ENCODE data around the gene CCSER1.
A peak's percentile ranks its signal among the peaks of the same experiment; 100 is the strongest.

The CCSER1 gene

GRCh38 chr4:91488946-91489345, 1361.8 kb downstream of the CCSER1 start:
- no peak for DNase-seq
- no peaks in the 10 kb centered on the region for H3K4me1 Mint-ChIP-seq
- no peak overlapping the region for H3K4me3 Mint-ChIP-seq
- H3K27me3 Mint-ChIP-seq = no peaks in the 10 kb centered on the region
- H3K27ac Mint-ChIP-seq = no peak overlapping the region
- ATAC-seq = no peak
- peaks cover 13 to 17% of the 10 kb centered on the region in 2 donors for H3K9me3 Mint-ChIP-seq

DNA sequence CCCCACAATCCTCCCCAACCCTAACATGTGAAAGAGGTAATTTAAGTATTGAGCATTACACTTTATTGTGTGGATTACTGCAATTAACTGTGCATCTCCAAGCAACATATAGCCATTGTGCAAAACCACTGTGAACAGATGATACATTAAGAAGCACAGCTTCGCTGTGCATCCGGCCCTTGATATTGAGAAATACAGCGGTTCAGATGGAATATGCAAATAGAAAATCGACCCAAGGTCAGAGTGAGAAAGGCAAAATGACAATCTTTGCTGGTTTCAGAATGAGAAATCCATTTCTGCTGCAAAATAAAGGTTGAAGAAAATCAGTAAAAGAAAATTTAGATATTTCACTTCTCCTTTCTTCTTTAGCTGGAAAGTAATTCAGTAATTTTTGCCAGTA, 1370.7 kb downstream of the CCSER1 start:
- Mint-ChIP-seq H3K9me3 (peaks cover 0 to 6% of the 10 kb centered on the region in 2 donors), H3K27ac (no peak overlapping the region), H3K4me3 (no peak overlapping the region), H3K4me1 (no peaks in the 10 kb centered on the region), H3K27me3 (no peaks in the 10 kb centered on the region)
- no peak for ATAC-seq
- no peak for DNase-seq

DNA sequence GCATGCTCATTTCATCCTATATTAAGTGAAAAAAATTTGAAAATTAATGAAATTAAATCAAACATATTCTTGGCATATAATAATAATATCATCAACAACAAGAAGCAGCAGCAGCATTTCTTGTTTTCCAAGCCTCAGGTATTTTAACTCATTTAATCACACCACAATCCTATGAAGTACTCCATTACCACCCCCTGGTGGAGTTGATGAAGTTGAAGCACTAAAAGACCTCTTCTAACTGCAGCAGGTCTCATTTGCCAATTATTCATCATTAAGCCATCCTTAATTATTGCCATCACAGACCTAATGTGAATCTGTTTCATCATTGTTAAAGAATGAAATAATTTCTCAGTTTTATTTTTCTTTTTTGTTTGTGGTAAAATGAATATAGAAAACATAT, 1375.2 kb downstream of the CCSER1 start:
- ATAC-seq = no peak
- Mint-ChIP-seq H3K9me3 (peaks cover 6 to 7% of the 10 kb centered on the region in 2 donors), H3K4me1 (no peaks in the 10 kb centered on the region), H3K27me3 (no peaks in the 10 kb centered on the region), H3K27ac (no peak overlapping the region), H3K4me3 (no peak overlapping the region)
- DNase-seq = no peak

DNA sequence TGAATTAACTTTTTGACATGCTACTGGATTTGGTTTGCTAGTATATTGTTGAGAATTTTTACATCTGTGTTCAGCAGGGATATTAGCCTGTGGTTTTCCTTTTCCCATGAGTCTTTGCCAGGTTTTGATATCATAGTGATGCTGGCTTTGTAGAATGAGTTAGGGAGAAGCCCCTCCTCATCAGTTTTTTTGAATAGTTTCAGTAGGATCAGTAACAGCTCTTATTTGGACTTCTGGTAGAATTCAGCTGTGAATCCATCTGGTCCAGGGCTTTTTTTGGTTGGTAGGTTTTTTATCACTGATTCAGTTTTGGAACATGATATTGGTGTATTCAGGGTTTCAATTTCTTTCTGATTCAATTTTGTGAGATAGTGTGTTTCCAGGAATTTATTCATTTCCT, 1386.1 kb downstream of the CCSER1 start:
- H3K9me3 Mint-ChIP-seq = peaks cover 12 to 44% of the 10 kb centered on the region in 2 donors
- ATAC-seq (no peak), DNase-seq (no peak)
- no peaks in the 10 kb centered on the region for H3K4me1 Mint-ChIP-seq
- no peaks in the 10 kb centered on the region for H3K27me3 Mint-ChIP-seq
- no peak overlapping the region for H3K4me3 Mint-ChIP-seq
- H3K27ac Mint-ChIP-seq = no peak overlapping the region

- DNase-seq (no peak), ATAC-seq (peak; percentile 26)
- Mint-ChIP-seq H3K4me1 (no peaks in the 10 kb centered on the region), H3K27me3 (no peaks in the 10 kb centered on the region), H3K9me3 (peaks cover 13 to 28% of the 10 kb centered on the region in 2 donors), H3K27ac (no peak overlapping the region), H3K4me3 (no peak overlapping the region)
These were observed 1392.0 kb downstream of the CCSER1 start for GRCh38 chr4:91519155-91519554.

DNA sequence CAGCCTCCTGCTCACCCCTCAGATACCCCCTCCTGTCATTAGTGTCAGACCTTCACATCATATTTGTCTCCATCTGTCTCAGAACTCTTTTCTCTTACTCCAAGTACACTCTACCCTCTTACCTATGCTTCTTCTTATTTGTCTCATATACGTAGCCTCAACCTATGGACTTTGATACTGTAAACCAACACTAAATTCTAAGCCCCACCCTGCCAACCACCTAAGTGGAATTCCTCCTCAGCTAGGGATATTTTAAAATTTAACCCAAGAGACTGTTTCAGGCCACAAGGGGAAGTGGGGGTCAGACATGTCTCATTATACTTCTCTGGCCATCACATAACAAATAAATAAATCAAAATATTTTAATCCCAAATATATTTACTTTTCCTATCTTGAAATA, 1398.4 kb downstream of the CCSER1 start:
- DNase-seq (no peak), ATAC-seq (no peak)
- H3K27ac Mint-ChIP-seq = no peak overlapping the region
- peaks cover 8 to 23% of the 10 kb centered on the region in 2 donors for H3K9me3 Mint-ChIP-seq
- no peaks in the 10 kb centered on the region for H3K4me1 Mint-ChIP-seq
- H3K27me3 Mint-ChIP-seq = no peaks in the 10 kb centered on the region
- no peak overlapping the region for H3K4me3 Mint-ChIP-seq

DNA sequence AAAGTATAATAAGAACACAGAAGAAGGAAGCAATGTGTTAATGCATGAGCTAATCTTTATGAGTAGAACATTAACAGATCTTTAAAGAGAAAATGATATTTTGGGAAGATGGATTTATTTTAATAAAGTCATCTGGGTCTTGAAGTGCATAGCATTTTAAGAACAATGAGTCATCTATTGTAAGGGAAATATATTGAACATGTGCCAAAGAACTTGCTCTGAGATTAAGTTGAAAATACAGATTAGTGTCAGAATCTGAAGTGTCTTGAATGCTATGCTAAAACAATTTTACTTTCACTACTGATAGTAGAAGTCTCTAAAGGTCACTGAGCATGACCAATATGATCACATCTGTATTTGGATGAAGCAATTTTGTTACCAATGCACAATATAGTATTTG, 1399.9 kb downstream of the CCSER1 start:
- H3K27ac Mint-ChIP-seq = no peak overlapping the region
- H3K4me1 Mint-ChIP-seq = no peaks in the 10 kb centered on the region
- no peak for DNase-seq
- no peak overlapping the region for H3K4me3 Mint-ChIP-seq
- ATAC-seq = no peak
- H3K27me3 Mint-ChIP-seq = no peaks in the 10 kb centered on the region
- peaks cover 7 to 21% of the 10 kb centered on the region in 2 donors for H3K9me3 Mint-ChIP-seq

DNA sequence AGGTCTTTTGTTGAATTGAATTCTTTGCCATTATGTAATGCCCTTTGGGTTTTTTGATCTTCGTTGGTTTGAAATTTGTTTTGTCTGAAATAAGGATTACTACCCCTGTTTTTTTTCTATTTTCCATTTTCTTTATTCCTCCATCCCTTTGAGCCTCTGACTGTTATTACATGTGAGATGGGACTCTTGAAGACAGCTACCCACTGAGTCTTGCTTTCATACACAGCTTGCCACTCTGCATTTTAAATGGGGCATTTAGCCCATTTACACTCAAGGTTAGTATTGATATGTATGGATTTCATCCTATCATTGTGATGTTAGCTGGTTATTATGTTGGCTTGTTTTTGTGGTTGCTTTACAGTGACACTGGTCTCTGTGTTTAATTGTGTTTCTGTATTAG, 1440.4 kb downstream of the CCSER1 start:
- DNase-seq (no peak), ATAC-seq (no peak)
- Mint-ChIP-seq H3K27ac (no peak overlapping the region), H3K4me1 (no peaks in the 10 kb centered on the region), H3K4me3 (no peak overlapping the region), H3K27me3 (no peaks in the 10 kb centered on the region), H3K9me3 (peaks cover 41 to 50% of the 10 kb centered on the region in 2 donors)

- no peaks in the 10 kb centered on the region for H3K27me3 Mint-ChIP-seq
- DNase-seq (no peak), ATAC-seq (no peak)
- no peaks in the 10 kb centered on the region for H3K9me3 Mint-ChIP-seq
- H3K4me1 Mint-ChIP-seq = no peaks in the 10 kb centered on the region
- H3K27ac Mint-ChIP-seq = no peak overlapping the region
- H3K4me3 Mint-ChIP-seq = no peak overlapping the region
These were observed 1450.7 kb downstream of the CCSER1 start for GRCh38 chr4:91577864-91578263.

GRCh38 chr4:91590260-91590659, 1463.1 kb downstream of the CCSER1 start:
- ATAC-seq (no peak), DNase-seq (no peak)
- H3K9me3 Mint-ChIP-seq = peaks cover 6 to 8% of the 10 kb centered on the region in 2 donors
- H3K27me3 Mint-ChIP-seq = no peaks in the 10 kb centered on the region
- H3K4me1 Mint-ChIP-seq = no peaks in the 10 kb centered on the region
- H3K4me3 Mint-ChIP-seq = no peak overlapping the region
- H3K27ac Mint-ChIP-seq = no peak overlapping the region

DNA sequence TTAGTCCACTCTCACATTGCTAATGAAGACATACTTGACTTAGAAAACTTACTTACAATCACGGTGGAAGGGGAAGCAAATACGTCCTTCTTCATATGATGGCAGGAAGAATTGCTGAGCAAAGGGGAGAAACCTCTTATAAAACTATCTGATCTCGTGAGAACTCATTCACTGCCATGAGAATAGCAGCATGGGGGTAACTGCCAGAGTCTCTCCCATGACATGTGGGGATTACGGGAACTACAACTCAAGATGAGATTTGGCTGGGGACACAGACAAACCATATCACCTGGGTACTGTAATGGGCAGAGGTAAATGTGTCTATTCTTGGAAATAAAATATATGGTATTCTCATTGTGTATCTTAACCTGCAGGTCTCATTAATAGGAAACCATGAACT, 1464.9 kb downstream of the CCSER1 start:
- Mint-ChIP-seq H3K4me1 (no peaks in the 10 kb centered on the region), H3K9me3 (peaks cover 3 to 7% of the 10 kb centered on the region in 2 donors), H3K4me3 (no peak overlapping the region), H3K27ac (no peak overlapping the region), H3K27me3 (no peaks in the 10 kb centered on the region)
- DNase-seq (no peak), ATAC-seq (no peak)

- Mint-ChIP-seq H3K4me1 (no peaks in the 10 kb centered on the region), H3K27me3 (no peaks in the 10 kb centered on the region), H3K4me3 (no peak overlapping the region), H3K9me3 (peaks cover 0 to 7% of the 10 kb centered on the region in 2 donors), H3K27ac (no peak overlapping the region)
- ATAC-seq (no peak), DNase-seq (no peak)
These were observed 1469.5 kb downstream of the CCSER1 start for GRCh38 chr4:91596718-91597117.

DNA sequence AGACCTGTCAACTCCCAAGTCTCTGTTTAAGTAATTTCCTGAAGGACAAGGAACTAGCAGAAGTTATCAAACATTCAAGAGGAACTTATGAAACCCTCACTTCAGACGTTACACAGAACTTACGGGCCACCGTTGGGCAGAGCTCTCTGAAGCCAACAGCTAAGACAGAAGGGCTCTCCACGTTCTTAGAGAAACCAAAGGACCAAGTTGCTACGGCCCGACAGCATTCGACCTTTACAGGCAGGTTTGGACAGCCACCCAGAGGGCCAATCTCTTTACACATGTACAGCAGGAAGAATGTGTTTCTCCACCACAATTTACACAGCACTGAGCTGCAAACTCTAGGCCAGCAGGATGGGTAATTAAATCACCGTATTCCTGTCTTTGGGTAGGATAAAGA, 1471.5 kb downstream of the CCSER1 start:
- Mint-ChIP-seq H3K27ac (no peak overlapping the region), H3K4me1 (no peaks in the 10 kb centered on the region), H3K27me3 (no peaks in the 10 kb centered on the region), H3K9me3 (peaks cover 0 to 7% of the 10 kb centered on the region in 2 donors), H3K4me3 (no peak overlapping the region)
- no peak for DNase-seq
- ATAC-seq = no peak

GRCh38 chr4:91600301-91600700, 1473.1 kb downstream of the CCSER1 start:
- Mint-ChIP-seq H3K4me3 (no peak overlapping the region), H3K4me1 (no peaks in the 10 kb centered on the region), H3K27me3 (no peaks in the 10 kb centered on the region), H3K27ac (no peak overlapping the region), H3K9me3 (peaks cover 0 to 7% of the 10 kb centered on the region in 2 donors)
- ATAC-seq (no peak), DNase-seq (no peak)

- no peak overlapping the region for H3K4me3 Mint-ChIP-seq
These were observed 1474.2 kb downstream of the CCSER1 start for GRCh38 chr4:91601401-91601800.

DNA sequence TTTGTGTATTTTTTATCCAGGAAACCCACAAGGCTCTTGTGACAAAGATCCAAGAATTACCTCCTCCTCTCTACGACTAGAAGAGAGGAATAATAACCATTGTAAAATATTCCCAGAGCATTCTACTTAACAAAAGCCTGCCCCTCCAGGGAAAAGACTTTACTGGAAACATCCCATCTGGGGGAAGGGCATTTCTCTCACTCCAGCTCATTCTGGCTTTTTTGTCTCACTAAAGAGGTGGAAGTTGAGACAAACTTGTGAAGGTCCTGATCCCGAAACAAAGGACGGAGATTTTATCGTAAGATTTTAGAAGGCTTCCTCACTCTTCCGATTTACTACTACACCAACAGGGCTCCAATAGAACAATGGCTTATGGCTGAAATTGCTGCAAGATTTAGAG, 1484.6 kb downstream of the CCSER1 start:
- no peak overlapping the region for H3K4me3 Mint-ChIP-seq
- DNase-seq (no peak), ATAC-seq (no peak)
- peaks cover 8 to 16% of the 10 kb centered on the region in 2 donors for H3K9me3 Mint-ChIP-seq
- H3K27ac Mint-ChIP-seq = no peak overlapping the region
- no peaks in the 10 kb centered on the region for H3K4me1 Mint-ChIP-seq
- H3K27me3 Mint-ChIP-seq = no peaks in the 10 kb centered on the region

More at GRCh38 chr4:91601401-91601800, 1474.2 kb downstream of the CCSER1 start:
- H3K9me3 Mint-ChIP-seq = peaks cover 0 to 6% of the 10 kb centered on the region in 2 donors
- no peak overlapping the region for H3K27ac Mint-ChIP-seq
- ATAC-seq (no peak), DNase-seq (no peak)
- H3K27me3 Mint-ChIP-seq = no peaks in the 10 kb centered on the region
- no peaks in the 10 kb centered on the region for H3K4me1 Mint-ChIP-seq

DNA sequence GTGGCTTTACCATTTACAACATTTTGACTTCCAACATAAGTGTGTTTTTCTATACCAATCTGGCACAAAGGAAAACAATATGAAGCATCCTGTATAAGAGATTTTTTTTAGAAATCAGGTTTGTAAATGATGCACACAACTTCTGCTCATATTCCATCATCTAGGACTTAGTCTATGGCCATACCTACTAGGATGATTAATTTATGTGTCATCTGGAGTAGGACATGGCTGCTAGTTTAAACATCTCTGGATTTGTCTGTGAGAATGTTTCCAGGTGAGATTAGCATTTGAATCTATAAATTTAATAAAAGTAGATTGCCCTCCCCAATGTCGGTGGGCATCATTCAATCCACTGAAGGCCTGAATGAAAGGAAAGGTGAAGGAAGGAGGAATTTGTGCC, 1493.8 kb downstream of the CCSER1 start:
- Mint-ChIP-seq H3K4me1 (no peaks in the 10 kb centered on the region), H3K27ac (no peak overlapping the region), H3K9me3 (peaks cover 12 to 22% of the 10 kb centered on the region in 2 donors), H3K4me3 (no peak overlapping the region), H3K27me3 (no peaks in the 10 kb centered on the region)
- DNase-seq (no peak), ATAC-seq (no peak)
